OCI-LY7 (cell line): ENCODE measurements around the gene ACER3. TPM values are rescaled to one million over a fixed set of nuclear protein-coding genes. Genes with fewer than 3 reads are reported as not detected.

ENCODE experiments used
- BruUV-seq: library from RNA; stranded (reverse); fragments of 400-500 nt; replicated peaks from 2 replicates; lab custom pipeline; 2021; lab: Mats Ljungman, UMichigan
- CTCF ChIA-PET: fragments of 300-600 bp; sonication (Branson Sonifier 250); formaldehyde crosslinking; loops from one replicate; lab custom pipeline; 2022; ENCODE audit warnings: antibody characterized with exemption; ENCODE audit not compliant: unreplicated experiment; lab: Charles Lee
- POLR2A ChIA-PET: fragments of 300-600 bp; sonication (Branson Sonifier 250); formaldehyde crosslinking; loops from one replicate; lab custom pipeline; 2022; ENCODE audit warnings: antibody characterized with exemption; lab: Charles Lee
- DNase-seq: peaks from one replicate; pipeline ENCODE4 v3.0.0-alpha.2; 2015; ENCODE audit warnings: low spot score
- H2AFZ ChIP-seq: fragments of 200-600 bp; sonication (generic), shearing (Covaris generic); 2 replicates; pipeline ENCODE4 v1.6.1; 2014; ENCODE audit warnings: mild to moderate bottlenecking, antibody characterized with exemption, low read length, moderate library complexity
- H3K27ac ChIP-seq: fragments of 200-600 bp; sonication (generic); 2 replicates; pipeline ENCODE4 v1.5.1; 2014; ENCODE audit warnings: mixed run types, low read depth, mild to moderate bottlenecking, moderate library complexity, low read length, inconsistent platforms; ENCODE audit not compliant: poor library complexity, severe bottlenecking
- H3K36me3 ChIP-seq: fragments of 200-600 bp; sonication (generic); 2 replicates; pipeline ENCODE4 v1.6.1; 2014; ENCODE audit warnings: mild to moderate bottlenecking, antibody characterized with exemption, low read length, moderate library complexity, mixed read lengths; ENCODE audit not compliant: insufficient read depth
- H3K4me1 ChIP-seq: fragments of 200-600 bp; sonication (generic); 2 replicates; pipeline ENCODE4 v1.5.1; 2014; ENCODE audit warnings: mild to moderate bottlenecking, low read length; ENCODE audit not compliant: insufficient read depth, poor library complexity, severe bottlenecking
- H3K4me2 ChIP-seq: fragments of 200-600 bp; sonication (generic); 2 replicates; pipeline ENCODE4 v1.6.1; 2014; ENCODE audit warnings: mild to moderate bottlenecking, low read length
- H3K4me3 ChIP-seq: fragments of 200-600 bp; sonication (generic); 2 replicates; pipeline ENCODE4 v1.5.1; 2014; ENCODE audit warnings: mild to moderate bottlenecking, low read depth, low read length; ENCODE audit not compliant: poor library complexity, severe bottlenecking
- H3K79me2 ChIP-seq: fragments of 200-600 bp; sonication (generic); 2 replicates; pipeline ENCODE4 v1.6.1; 2016; ENCODE audit warnings: low read depth, mild to moderate bottlenecking, low read length, moderate library complexity, mixed read lengths; ENCODE audit not compliant: insufficient read depth
- H3K9me2 ChIP-seq: fragments of 200-600 bp; sonication (generic); 2 replicates; pipeline ENCODE4 v1.6.1; 2016; ENCODE audit warnings: mild to moderate bottlenecking, low read length, mixed read lengths; ENCODE audit not compliant: insufficient read depth
- H3K9me3 ChIP-seq: fragments of 200-600 bp; sonication (generic); 2 replicates; pipeline ENCODE4 v1.6.1; 2014; ENCODE audit warnings: mild to moderate bottlenecking, mixed run types, low read length, mixed read lengths
- H4K20me1 ChIP-seq: fragments of 200-600 bp; sonication (generic); 2 replicates; pipeline ENCODE4 v1.6.1; 2014; ENCODE audit warnings: mild to moderate bottlenecking, antibody characterized with exemption, low read length, moderate library complexity, mixed read lengths; ENCODE audit not compliant: insufficient read depth
- CTCF ChIP-seq: fragments of 200-600 bp; sonication (generic); conservative IDR thresholded peaks from 2 replicates; pipeline ENCODE4 v1.5.1; 2014; ENCODE audit warnings: mild to moderate bottlenecking, antibody characterized with exemption, low read length, moderate library complexity, mixed read lengths
- EZH2phosphoT487 ChIP-seq: fragments of 200-600 bp; sonication (generic); IDR thresholded peaks from 2 replicates; pipeline ENCODE4 v1.6.1; 2018; ENCODE audit warnings: low read depth, borderline replicate concordance, mild to moderate bottlenecking, mixed run types, antibody characterized with exemption, low read length, moderate library complexity, mixed read lengths
- intact Hi-C: fragments of 100-400 bp; cut with micrococcal nuclease; formaldehyde crosslinking; loops from one replicate; pipeline ENCODE4 v1.10.0; 2022; ENCODE audit not compliant: unreplicated experiment
- total RNA-seq, 2 experiments: library from RNA; depleted of rRNA in 1 of 2; stranded (reverse); fragments of >200 nt in 1 of 2; shearing (Covaris generic) in 1 of 2; gene quantifications; 2 replicates each; pipeline ENCODE4 v1.2.3, GENCODE V29; 2014 to 2022

ACER3 gene
- total RNA-seq, 2 experiments from 2014 or later: 3.0 to 12.2 TPM

GRCh38 chr11:76939219-76939631 lies 78.5 kb downstream of the ACER3 start:
- no peak overlapping the region for H3K4me2 ChIP-seq
- no peaks in the 10 kb centered on the region for H3K4me1 ChIP-seq
- no peak for DNase-seq
- ChIA-PET CTCF (no interaction called here), POLR2A (interaction anchor here (0.6 kb wide), 1 partner anchor 679 kb away, joined by 4 read pairs; no protein-coding TSS in a partner anchor)
- H3K36me3 ChIP-seq: no peaks in the 10 kb centered on the region
- TF ChIP-seq EZH2phosphoT487 (no peak), CTCF (no peak)
- no peak overlapping the region for H3K27ac ChIP-seq
- H3K9me3 ChIP-seq: no peaks in the 10 kb centered on the region
- no peaks in the 10 kb centered on the region for H3K9me2 ChIP-seq
- H3K79me2 ChIP-seq: no peaks in the 10 kb centered on the region
- no peak overlapping the region for H2AFZ ChIP-seq
- no peak overlapping the region for H3K4me3 ChIP-seq
- intact Hi-C loops: no loop called here
- no peaks in the 10 kb centered on the region for H4K20me1 ChIP-seq
- BruUV-seq: no TSS peak

- Histone ChIP-seq H3K4me3 (no peak overlapping the region), H3K4me1 (no peaks in the 10 kb centered on the region), H3K36me3 (no peaks in the 10 kb centered on the region), H2AFZ (no peak overlapping the region), H4K20me1 (no peaks in the 10 kb centered on the region), H3K79me2 (no peaks in the 10 kb centered on the region), H3K27ac (no peak overlapping the region), H3K9me2 (no peaks in the 10 kb centered on the region), H3K9me3 (no peaks in the 10 kb centered on the region), H3K4me2 (no peak overlapping the region)
- no peak for TF ChIP-seq CTCF
- TF ChIP-seq EZH2phosphoT487: no peak
- no TSS peak for BruUV-seq
- DNase-seq: no peak
- CTCF ChIA-PET: no interaction called here
- intact Hi-C loops: no loop called here
- POLR2A ChIA-PET: no interaction called here
These were observed 83.5 kb downstream of the ACER3 start for GRCh38 chr11:76944225-76944624.

- no peak overlapping the region for H3K4me3 ChIP-seq
- ChIA-PET CTCF (interaction anchor here (0.9 kb wide), 1 partner anchor 28 kb away, joined by 3 read pairs; no protein-coding TSS in a partner anchor), POLR2A (no interaction called here)
- BruUV-seq: no TSS peak
- no peaks in the 10 kb centered on the region for H3K9me3 ChIP-seq
- H3K4me1 ChIP-seq: no peaks in the 10 kb centered on the region
- no peak overlapping the region for H3K27ac ChIP-seq
- DNase-seq: no peak
- H2AFZ ChIP-seq: no peak overlapping the region
- H3K9me2 ChIP-seq: no peaks in the 10 kb centered on the region
- no peaks in the 10 kb centered on the region for H3K79me2 ChIP-seq
- H4K20me1 ChIP-seq: no peaks in the 10 kb centered on the region
- TF ChIP-seq EZH2phosphoT487: no peak
- no peak overlapping the region for H3K4me2 ChIP-seq
- H3K36me3 ChIP-seq: no peaks in the 10 kb centered on the region
- intact Hi-C loops: no loop called here
These were observed 85.5 kb downstream of the ACER3 start for GRCh38 chr11:76946223-76946622.
